Measurements from ENCODE around the gene FGD2.
A peak's percentile ranks its signal among the peaks of the same experiment; 100 is the strongest.

FGD2 gene

DNA sequence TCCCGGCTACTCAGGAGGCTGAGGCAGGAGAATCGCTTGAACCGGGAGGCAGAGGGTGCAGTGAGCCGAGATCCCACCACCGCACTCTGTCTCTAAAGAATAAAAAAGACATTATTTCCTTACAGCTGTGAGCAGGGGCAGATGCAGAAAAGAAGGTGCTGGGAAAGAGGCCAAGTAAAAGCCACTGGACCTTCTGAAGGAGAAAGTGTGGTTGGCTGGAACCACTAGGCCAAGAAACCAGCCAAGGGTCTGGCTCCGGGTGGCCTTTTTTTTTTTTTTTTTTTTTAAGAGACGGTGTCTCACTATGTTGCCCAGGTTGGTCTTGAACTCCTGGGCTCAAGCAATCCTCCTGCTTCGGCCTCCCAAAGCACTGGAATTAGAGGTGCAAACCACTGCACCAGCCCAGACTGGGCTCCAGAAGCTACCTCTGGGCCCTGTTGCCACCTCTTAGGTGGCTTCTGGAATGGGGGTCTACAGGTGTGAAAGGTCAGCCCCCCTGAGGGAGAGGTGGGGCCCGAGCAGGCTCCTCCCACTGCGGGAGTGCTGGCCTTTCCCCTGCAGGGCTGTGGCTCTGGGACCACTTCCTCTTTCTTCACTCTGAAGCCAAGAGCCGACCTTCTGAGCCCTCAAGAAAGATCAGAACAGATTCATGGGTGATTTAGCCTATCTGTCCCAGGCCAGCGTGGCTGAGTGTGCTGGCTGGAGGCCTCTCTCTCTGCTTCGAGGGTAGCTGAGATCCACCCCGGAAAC lies at the start of gene FGD2:
Gene FGD2, plus strand, starts transcription at position 595 of the 750 bp plus-strand sequence. CDS start 163 bp downstream, outside the sequence.
- no peak for DNase-seq

DNA sequence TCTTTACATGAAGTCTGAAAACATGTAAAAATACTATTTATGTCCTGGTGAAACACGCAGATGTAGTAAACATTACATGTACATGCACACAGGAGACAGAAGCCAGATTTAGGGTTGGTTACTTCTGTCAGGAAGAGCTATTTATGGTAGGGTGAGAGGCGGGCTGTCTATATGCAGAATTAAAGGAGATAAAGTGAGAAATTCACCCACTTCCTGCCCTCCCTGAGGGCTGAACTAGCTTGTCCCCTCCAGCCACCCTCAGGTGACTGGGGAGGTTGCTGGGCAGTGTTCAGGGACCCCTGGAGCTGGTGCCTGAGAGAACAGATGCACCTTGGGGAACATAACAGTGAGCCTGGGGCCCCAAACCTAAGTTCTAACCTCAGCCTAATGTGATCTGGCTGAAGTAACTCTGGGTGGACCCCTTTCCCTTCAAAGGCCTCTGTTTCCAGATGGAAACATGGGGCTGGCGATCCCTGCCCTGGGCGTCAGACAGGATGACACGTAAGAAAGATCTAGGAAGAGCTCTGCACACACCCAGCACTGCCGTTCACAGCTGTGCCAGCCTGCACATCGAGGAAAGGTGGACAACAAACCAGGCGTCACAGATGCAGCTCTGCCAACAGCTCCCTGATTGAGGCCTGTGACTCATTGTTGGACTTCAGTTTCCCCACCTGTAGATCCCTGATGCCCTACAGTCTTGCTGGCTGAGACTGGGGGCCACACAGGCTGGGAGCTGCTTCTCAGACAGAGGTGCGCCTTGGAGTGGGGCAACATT lies 49.6 kb upstream of the FGD2 start:
- no peak for DNase-seq

GRCh38 chr6:36956446-36956820 lies 49.0 kb upstream of the FGD2 start:
- no peak for DNase-seq

GRCh38 chr6:36957773-36958271 lies 47.6 kb upstream of the FGD2 start:
- no peak for DNase-seq

GRCh38 chr6:36958775-36959554 lies 46.5 kb upstream of the FGD2 start:
- DNase-seq: no peak

- no peak for DNase-seq
These were observed 45.8 kb upstream of the FGD2 start for GRCh38 chr6:36959555-36960250.

- DNase-seq: no peak
These were observed 43.7 kb upstream of the FGD2 start for GRCh38 chr6:36961441-36962435.

- DNase-seq: peak; percentile 83
These were observed 42.6 kb upstream of the FGD2 start for GRCh38 chr6:36962874-36963273.

- no peak for DNase-seq
These were observed 41.8 kb upstream of the FGD2 start for GRCh38 chr6:36963451-36964290.

- DNase-seq: no peak
These were observed 41.1 kb upstream of the FGD2 start for GRCh38 chr6:36964349-36964748.

DNA sequence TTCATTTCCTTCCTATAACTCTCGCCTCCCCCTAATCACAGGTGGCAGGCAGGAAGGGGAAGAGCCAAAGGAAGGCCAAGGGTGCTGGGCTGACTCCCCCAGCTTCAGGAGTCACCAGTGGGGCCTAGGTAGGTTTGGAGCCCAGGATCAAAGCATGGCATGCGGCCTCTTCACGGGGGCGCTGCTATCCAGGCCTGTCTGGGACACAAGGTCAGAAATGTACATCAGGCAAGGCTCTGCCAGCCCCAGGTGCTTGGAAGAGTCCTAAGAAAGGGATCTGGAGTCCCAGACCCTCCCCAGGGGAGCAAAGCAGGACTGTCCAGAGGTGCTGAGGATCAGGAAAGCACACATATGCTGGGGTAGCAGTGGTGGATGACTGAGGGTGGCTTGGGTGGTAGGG lies 40.5 kb upstream of the FGD2 start:
- no peak for DNase-seq

DNA sequence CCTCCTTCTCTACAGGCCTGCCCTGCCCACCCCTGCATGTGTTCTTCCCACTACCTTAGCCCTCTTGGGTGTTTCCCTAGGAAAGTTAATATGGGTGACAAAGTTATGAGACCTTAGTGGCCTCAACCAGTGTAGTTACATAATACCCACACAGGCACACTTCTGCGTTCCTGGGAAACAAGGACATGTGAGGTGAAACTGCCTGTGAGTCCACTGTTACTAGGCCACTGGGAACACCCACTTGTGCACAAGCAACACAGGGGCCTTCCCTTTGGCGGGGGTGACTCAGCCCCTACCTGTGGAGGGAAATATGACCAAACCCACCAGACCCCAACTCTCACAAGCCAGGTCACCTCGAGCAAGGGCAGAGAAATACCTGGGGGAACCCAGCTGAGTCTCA lies 38.2 kb upstream of the FGD2 start:
- DNase-seq: no peak

- no peak for DNase-seq
These were observed 37.7 kb upstream of the FGD2 start for GRCh38 chr6:36967757-36968156.

DNA sequence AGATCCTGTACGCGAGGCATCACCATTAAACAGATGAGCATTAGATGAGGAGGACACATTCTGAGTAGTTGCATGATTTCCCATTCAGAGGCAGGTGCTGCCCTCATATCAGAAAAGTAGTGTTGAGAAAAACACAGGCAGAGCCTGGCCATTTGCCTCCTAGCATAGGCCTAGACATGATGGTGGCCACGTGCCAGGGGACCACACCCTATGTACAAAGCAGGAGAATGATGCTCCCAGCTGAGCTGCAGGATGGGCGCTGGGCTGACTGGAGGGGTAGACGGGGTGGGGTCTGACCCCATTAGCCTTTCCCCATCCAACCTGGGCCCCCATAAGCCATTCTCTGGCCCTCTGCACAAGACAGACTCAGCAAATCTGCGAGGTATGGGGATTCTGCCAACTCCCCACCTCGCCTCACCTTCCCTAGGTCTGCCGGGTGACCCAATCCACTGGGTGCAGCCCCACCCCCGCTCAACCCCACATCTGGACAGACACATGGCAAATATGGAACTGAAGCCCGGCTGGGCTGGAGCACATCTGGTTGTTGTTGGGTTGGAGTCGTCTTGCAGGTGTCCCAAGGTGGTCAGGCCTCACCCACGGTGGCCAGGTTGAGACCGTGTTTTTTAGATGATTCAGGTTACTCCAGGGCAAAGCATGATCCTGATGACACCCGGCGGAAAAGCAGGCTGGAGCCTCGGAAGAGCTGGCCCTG lies 37.0 kb upstream of the FGD2 start:
- no peak for DNase-seq

DNA sequence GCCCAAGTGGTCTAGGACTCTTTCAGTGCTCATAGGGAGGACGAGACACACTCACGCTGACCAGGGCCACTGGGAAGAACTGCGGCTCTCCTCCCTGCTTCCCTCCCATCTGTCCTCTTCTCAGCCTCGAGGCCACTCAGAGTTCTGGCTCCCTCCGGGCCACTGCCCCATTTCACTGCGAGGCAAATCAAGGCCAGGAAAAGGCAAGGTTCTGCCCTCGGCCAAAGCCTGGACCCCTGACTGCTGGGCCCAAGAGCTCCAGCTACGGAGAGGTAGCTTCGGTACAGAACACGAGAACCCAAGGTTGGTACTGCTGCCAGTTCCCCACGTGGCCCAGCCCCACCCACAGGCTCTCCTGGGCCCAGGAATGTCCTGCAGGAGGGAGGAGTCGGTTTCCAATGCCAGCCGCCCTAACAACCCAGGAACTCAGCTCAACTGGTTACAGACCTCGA lies 36.2 kb upstream of the FGD2 start:
- no peak for DNase-seq

GRCh38 chr6:36969988-36970891 lies 35.2 kb upstream of the FGD2 start:
- no peak for DNase-seq

GRCh38 chr6:36970892-36971842 lies 34.3 kb upstream of the FGD2 start:
- DNase-seq: no peak
